Natural killer cell (primary cell): ENCODE results near the gene ACTRT2. TPM values are rescaled to one million over a fixed set of nuclear protein-coding genes. Genes with fewer than 3 reads are reported as not detected.

Source experiments
- ATAC-seq, 3 donors: fragments of 150-1000 bp in 2 of 3; fragments of 200-7000 bp in 1 of 3; cut with Tn5 transposase; 1 replicate in 1 of 3; 2 replicates in 2 of 3; pipeline ENCODE4 v1.10.0; 2021; ENCODE audit warnings: mild to moderate bottlenecking in 2 of 3, moderate library complexity in 2 of 3
- DNase-seq, 2 donors: peaks; one replicate each; pipeline versions ENCODE4 v3.0.0 to v3.0.0-alpha.2; 2013 to 2021; ENCODE audit warnings: mixed read lengths in 1 of 2
- H3K27ac ChIP-seq: one replicate; pipeline ENCODE4 v1.5.1; 2013; ENCODE audit warnings: mild to moderate bottlenecking, low read length
- H3K27me3 ChIP-seq: one replicate; pipeline ENCODE4 v1.6.1; 2013; ENCODE audit warnings: low read length; ENCODE audit not compliant: control insufficient read depth, insufficient read depth
- H3K36me3 ChIP-seq: one replicate; pipeline ENCODE4 v1.6.1; 2013; ENCODE audit warnings: low read length; ENCODE audit not compliant: control insufficient read depth, insufficient read depth
- H3K4me1 ChIP-seq: one replicate; pipeline ENCODE4 v1.6.1; 2013; ENCODE audit warnings: low read length; ENCODE audit not compliant: control insufficient read depth, insufficient read depth
- H3K4me3 ChIP-seq: one replicate; pipeline ENCODE4 v1.5.1; 2013; ENCODE audit warnings: low read length
- H3K9me3 ChIP-seq: one replicate; pipeline ENCODE4 v1.6.1; 2013; ENCODE audit warnings: low read length; ENCODE audit not compliant: control insufficient read depth, insufficient read depth
- H3K27ac Mint-ChIP-seq, 2 donors: one replicate each; pipeline ENCODE4 v1.8.0; 2022; ENCODE audit warnings: mild to moderate bottlenecking in 2 of 2, mixed read lengths in 2 of 2, moderate library complexity in 1 of 2
- H3K27me3 Mint-ChIP-seq, 2 donors: one replicate each; pipeline ENCODE4 v1.8.0; 2022; ENCODE audit warnings: low read depth in 2 of 2, mixed read lengths in 2 of 2
- H3K36me3 Mint-ChIP-seq: one replicate; pipeline ENCODE4 v1.8.0; 2022; ENCODE audit warnings: mixed read lengths
- H3K4me1 Mint-ChIP-seq, 2 donors: one replicate each; pipeline ENCODE4 v1.8.0; 2022; ENCODE audit warnings: mixed read lengths in 2 of 2
- H3K4me3 Mint-ChIP-seq: one replicate; pipeline ENCODE4 v1.8.0; 2022; ENCODE audit warnings: mild to moderate bottlenecking, moderate library complexity, mixed read lengths
- H3K9me3 Mint-ChIP-seq, 2 donors: one replicate each; pipeline ENCODE4 v1.8.0; 2022; ENCODE audit warnings: mixed read lengths in 2 of 2
- CTCF ChIP-seq: fragments of 200-600 bp; IDR thresholded peaks from one replicate; pipeline ENCODE4 v1.8.0; 2022; ENCODE audit warnings: antibody characterized with exemption
- whole genome bisulfite sequencing: methylation state at CpG from one replicate; pipeline ENCODE4 v1.1.7; 2013; ENCODE audit warnings: missing lambda C conversion rate; ENCODE audit not compliant: insufficient coverage; 5-methylcytosine and 5-hydroxymethylcytosine counted together
- intact Hi-C: fragments of 100-400 bp; cut with micrococcal nuclease; formaldehyde crosslinking; loops from one replicate; pipeline ENCODE4 v1.14.2; 2022
- total RNA-seq, 4 donors: library from RNA; stranded (reverse); fragments of 120-200 nt in 1 of 4; gene quantifications; one replicate each; pipeline versions ENCODE4 v1.2.3 to v1.2.4, GENCODE V29; 2013 to 2022

ACTRT2 gene
- total RNA-seq, 3 donors from 2014 or later (not counting 1 experiment from before 2014, with no cell fraction given) = not detected

- peaks cover 0 to 6% of the 10 kb centered on the region in 2 donors for H3K4me1 Mint-ChIP-seq
- no peak overlapping the region for H3K4me3 Mint-ChIP-seq
- no peak overlapping the region for H3K27ac Mint-ChIP-seq
- H3K27me3 Mint-ChIP-seq = peaks cover 0 to 7% of the 10 kb centered on the region in 2 donors
- 85% methylated on average over 23 of the region's 26 CpGs for WGBS
- DNase-seq = no peak
- H3K27me3 ChIP-seq = peaks cover 3% of the 10 kb centered on the region
- H3K4me3 ChIP-seq = no peak overlapping the region
- no peaks in the 10 kb centered on the region for H3K36me3 ChIP-seq
- no peak for ATAC-seq
- no peak overlapping the region for H3K27ac ChIP-seq
- TF ChIP-seq CTCF = no peak
- no peaks in the 10 kb centered on the region for H3K9me3 ChIP-seq
- H3K9me3 Mint-ChIP-seq = no peaks in the 10 kb centered on the region
- no peaks in the 10 kb centered on the region for H3K36me3 Mint-ChIP-seq
- intact Hi-C loops = no loop called here
- H3K4me1 ChIP-seq = no peaks in the 10 kb centered on the region
Observed at GRCh38 chr1:3014443-3015268, 6.6 kb upstream of the ACTRT2 start.

- Histone ChIP-seq H3K27ac (no peak overlapping the region), H3K27me3 (peaks cover 3% of the 10 kb centered on the region), H3K4me3 (no peak overlapping the region), H3K36me3 (no peaks in the 10 kb centered on the region), H3K9me3 (no peaks in the 10 kb centered on the region), H3K4me1 (no peaks in the 10 kb centered on the region)
- ATAC-seq = no peak
- H3K36me3 Mint-ChIP-seq = no peaks in the 10 kb centered on the region
- H3K4me3 Mint-ChIP-seq = no peak overlapping the region
- no peak overlapping the region for H3K27ac Mint-ChIP-seq
- DNase-seq = no peak
- intact Hi-C loops = no loop called here
- TF ChIP-seq CTCF = no peak
- no peaks in the 10 kb centered on the region for H3K9me3 Mint-ChIP-seq
- H3K4me1 Mint-ChIP-seq = peaks cover 0 to 6% of the 10 kb centered on the region in 2 donors
- peaks cover 0 to 4% of the 10 kb centered on the region in 2 donors for H3K27me3 Mint-ChIP-seq
- WGBS = 94% methylated on average over 10 of the region's 10 CpGs
Observed at GRCh38 chr1:3015269-3015635, 6.0 kb upstream of the ACTRT2 start.

GRCh38 chr1:3015744-3016143 lies 5.5 kb upstream of the ACTRT2 start:
- Mint-ChIP-seq H3K36me3 (no peaks in the 10 kb centered on the region), H3K4me3 (no peak overlapping the region), H3K9me3 (no peaks in the 10 kb centered on the region), H3K4me1 (peaks cover 0 to 6% of the 10 kb centered on the region in 2 donors), H3K27ac (no peak overlapping the region), H3K27me3 (peaks cover 0 to 4% of the 10 kb centered on the region in 2 donors)
- no peak for TF ChIP-seq CTCF
- no peak overlapping the region for H3K4me3 ChIP-seq
- no peak overlapping the region for H3K27ac ChIP-seq
- WGBS = 81% methylated on average over 5 of the region's 5 CpGs
- no peaks in the 10 kb centered on the region for H3K4me1 ChIP-seq
- no peak for ATAC-seq
- intact Hi-C loops = no loop called here
- no peaks in the 10 kb centered on the region for H3K9me3 ChIP-seq
- no peaks in the 10 kb centered on the region for H3K36me3 ChIP-seq
- H3K27me3 ChIP-seq = peaks cover 3% of the 10 kb centered on the region
- DNase-seq = no peak
